ENCODE measurements around the gene SLC51B.
"Not testable (repeated sequence)": the region's sequence is repeated elsewhere in the genome, so short reads cannot be mapped to it uniquely, and the experiment has no call there.

Gene SLC51B

GRCh38 chr15:65044724-65045481, at the start of gene SLC51B:
TSS of gene SLC51B (plus strand) at chr15:65045387. CDS start at chr15:65050005, 4,618 bp downstream.
- no peak for DNase-seq (ENCODE audit: low read depth in 2 of 2)

- DNase-seq (ENCODE audit: low read depth in 2 of 2), result no peak
Observed at GRCh38 chr15:64997066-64997465, 48.1 kb upstream of the SLC51B start.

- DNase-seq (ENCODE audit: low read depth in 2 of 2), result no peak
Observed at GRCh38 chr15:64997745-64998375, 47.3 kb upstream of the SLC51B start.

GRCh38 chr15:65004993-65005392, 40.2 kb upstream of the SLC51B start:
- no peak for DNase-seq (ENCODE audit: low read depth in 2 of 2)

- DNase-seq (ENCODE audit: low read depth in 2 of 2), result no peak
Observed at GRCh38 chr15:65006876-65007275, 38.3 kb upstream of the SLC51B start.

- no peak for DNase-seq (ENCODE audit: low read depth in 2 of 2)
Observed at GRCh38 chr15:65008983-65009382, 36.2 kb upstream of the SLC51B start.

DNA sequence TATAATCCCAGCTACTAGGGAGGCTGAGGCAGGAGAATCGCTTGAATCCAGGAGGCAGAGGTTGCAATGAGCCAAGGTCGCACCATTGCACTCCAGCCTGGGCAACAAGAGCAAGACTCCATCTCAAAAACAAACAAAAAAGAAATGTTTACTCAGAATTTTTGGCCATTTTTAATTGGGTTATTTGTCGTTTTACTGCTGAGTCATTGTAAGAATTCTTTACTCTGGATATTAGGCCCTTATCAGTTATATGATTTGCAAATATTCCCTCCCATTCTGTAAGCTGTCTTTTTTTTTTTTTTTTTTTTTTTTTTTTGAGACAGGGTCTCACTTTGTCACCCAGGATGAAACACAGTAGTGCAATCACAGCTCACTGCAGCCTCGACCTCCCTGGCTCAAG, 34.0 kb upstream of the SLC51B start:
- not testable (repeated sequence) for DNase-seq (ENCODE audit: low read depth in 2 of 2)

GRCh38 chr15:65020419-65020818, 24.8 kb upstream of the SLC51B start:
- no peak for DNase-seq (ENCODE audit: low read depth in 2 of 2)

- DNase-seq (ENCODE audit: low read depth in 2 of 2), result no peak
Observed at GRCh38 chr15:65021488-65021887, 23.7 kb upstream of the SLC51B start.

DNA sequence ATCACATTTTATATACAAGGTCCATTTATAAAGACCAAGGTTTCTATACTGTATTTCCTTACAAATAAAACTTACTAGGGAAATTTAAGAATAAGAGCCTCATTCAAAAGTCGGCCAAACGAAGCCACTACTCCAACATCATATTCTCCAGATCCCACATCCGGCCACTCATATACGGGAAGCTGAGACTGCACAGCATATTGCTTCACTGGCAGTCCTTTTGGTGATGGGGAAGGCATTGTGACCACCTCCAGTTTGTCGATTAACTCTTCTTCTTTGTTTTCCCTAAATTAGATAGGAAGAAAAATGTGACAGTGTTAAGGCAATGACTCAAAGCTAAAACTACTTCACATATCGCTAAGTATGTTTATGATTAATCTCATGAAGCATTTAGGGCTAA, 18.4 kb upstream of the SLC51B start:
- no peak for DNase-seq (ENCODE audit: low read depth in 2 of 2)

- no peak for DNase-seq (ENCODE audit: low read depth in 2 of 2)
Observed at GRCh38 chr15:65027593-65027992, 17.6 kb upstream of the SLC51B start.

DNA sequence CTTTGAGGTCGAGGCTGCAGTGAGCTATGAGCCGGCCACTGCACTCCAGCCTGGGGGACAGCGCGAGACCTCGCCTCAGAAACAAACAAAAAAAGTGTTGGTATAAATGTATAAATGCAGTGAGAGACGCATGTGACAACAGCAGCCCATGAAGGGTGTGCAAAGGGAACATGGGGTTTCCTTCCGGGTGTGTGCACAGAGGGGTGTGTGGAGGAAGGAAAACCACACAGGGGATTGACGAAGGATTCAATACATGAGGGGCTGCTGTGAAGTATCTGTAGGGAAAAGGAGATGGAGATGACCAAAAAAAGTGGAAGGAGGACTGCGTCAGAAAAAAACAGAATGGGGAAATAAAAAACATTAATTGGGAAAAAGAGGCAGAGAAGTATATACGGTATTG, 16.8 kb upstream of the SLC51B start:
- no peak for DNase-seq (ENCODE audit: low read depth in 2 of 2)

DNA sequence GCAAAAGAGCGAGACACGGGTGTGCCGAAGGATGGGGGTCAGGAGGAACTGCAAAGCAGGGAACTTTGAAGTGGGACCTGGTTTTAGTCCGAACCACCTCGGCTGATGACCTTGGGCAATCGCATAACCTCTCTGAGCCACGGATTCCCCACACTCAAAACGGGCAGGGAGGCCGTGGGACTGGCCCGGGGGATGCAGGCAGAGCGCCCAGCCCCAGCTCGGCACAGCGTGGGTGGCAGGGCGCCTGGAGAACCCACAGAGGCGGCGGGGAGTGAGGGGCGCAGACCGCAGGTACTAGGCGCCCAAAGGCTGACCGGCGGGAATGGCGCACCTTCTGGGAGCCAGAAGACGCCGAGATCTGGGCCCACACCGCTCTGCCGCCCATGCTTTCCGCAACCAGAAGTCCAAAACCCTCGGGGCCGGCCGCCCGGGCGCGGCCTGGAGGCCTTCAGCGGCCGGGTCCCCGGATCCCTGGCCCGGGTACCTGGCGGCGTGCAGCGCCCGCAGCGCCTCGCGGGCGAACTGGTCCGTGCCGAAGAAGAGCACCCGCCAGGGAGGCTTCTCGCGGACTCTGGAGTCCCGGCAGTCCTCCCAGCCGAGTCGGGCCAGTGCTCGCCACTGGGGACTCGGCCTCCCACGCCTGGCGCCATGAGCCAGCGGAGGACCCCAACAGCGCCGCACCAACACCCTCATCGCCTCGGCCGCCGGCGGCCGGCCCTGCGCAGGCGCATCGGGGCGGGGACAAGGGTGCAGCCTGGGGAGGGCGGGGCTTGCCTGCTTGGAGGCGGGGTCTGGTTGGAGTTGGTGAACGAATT, 16.1 kb upstream of the SLC51B start, which contains the start of gene MTFMT:
Gene MTFMT, minus strand, starts transcription at position 719 of the 815 bp plus-strand sequence. Its CDS starts 26 bp downstream, at position 693.
- peak; percentile 89 to 90 for DNase-seq (ENCODE audit: low read depth in 2 of 2)

DNA sequence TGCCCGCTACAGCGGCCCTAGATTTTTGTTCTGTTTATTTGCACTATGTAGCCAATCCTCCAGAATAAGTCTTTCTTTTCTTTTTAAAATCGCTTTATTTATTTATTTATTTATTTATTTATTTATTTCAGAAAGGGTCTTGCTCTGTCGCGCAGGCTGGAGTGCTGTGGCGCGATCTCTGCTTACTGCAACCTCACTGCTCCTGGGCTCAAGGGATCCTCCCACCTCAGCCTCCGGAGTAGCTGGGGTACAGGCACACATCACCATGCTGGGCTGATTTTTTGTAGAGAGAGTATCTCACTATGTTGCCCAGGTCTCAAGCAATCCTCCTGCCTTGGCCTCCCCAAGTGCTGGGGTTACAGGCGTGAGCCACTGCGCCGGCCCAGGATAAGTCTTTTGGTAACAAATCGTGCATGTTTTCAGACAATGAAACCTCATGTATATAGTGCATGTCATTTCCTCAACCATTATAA, 15.4 kb upstream of the SLC51B start:
- no peak for DNase-seq (ENCODE audit: low read depth in 2 of 2)

GRCh38 chr15:65032801-65033537, 12.2 kb upstream of the SLC51B start:
- peak in 1 of 2 donors; percentile 11 for DNase-seq (ENCODE audit: low read depth in 2 of 2)

DNA sequence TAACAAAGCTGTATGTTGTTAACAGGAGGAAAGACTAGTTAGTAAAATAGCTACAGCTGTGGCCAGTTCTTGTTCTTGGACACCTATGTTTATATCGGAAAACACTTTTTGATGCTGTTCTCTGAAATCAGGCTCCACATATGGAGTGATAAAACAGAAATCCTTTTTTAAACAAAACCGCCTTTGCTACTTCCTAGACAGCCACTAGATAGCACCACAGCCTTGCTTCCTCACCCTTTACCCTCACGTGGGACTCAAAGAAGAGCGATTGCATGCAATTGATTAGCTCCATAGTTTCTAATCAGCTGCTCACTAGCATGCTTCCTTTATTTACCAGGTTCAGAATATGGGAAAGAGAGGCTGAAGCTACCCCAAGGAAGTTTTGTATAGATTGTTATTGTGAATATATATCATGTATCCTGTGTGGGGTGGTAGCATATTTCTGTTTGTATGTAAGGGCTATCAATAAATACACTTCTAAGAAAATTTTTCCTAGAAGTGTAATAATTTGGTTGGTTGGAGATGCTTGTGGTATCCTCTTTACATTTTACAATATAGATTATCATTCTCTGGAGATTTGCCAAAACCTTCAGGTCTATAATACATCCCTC, 11.4 kb upstream of the SLC51B start:
- DNase-seq (ENCODE audit: low read depth in 2 of 2), result no peak

GRCh38 chr15:65034719-65035118, 10.5 kb upstream of the SLC51B start:
- no peak for DNase-seq (ENCODE audit: low read depth in 2 of 2)

GRCh38 chr15:65037309-65037708, 7.9 kb upstream of the SLC51B start:
- no peak for DNase-seq (ENCODE audit: low read depth in 2 of 2)

DNA sequence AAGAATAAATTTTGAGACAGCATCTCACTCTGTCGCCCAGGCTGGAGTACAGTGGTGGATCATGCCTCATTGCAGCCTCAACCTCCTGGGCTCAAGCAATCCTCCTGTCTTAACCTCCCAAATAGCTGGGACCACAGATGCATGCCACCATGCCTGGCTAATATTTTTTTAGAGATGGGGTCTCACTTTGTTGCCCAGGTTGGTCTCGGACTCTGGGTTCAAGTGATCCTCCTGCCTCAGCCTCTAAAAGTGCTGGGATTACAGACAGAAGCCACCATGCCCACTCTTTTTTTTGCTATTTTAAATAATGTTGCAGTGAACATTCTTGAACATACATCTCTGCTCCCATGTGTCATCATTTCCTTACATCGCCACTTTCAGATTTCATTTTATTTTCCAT, 6.8 kb upstream of the SLC51B start:
- DNase-seq (ENCODE audit: low read depth in 2 of 2), result no peak

DNA sequence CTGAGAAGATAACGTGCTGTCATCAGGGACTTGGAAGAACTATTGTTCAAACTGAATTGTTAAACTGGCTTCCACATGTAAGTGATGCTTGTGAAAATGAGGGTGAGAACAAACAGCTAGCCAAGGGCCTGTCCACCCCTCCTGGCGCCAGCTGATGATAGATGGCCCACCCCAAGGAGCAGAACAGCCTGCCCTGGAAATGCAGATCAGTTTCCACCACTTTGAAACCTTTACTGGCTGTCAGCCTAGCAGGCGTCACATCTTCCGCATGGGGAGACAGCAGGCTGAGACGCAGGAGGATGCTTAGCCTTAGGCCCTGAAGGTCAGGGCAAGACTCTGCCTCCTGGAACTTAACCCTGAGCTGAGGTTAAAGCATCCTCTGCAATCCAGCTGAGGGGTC, 6.4 kb upstream of the SLC51B start:
- DNase-seq (ENCODE audit: low read depth in 2 of 2), result no peak

GRCh38 chr15:65040461-65040860, 4.7 kb upstream of the SLC51B start:
- no peak for DNase-seq (ENCODE audit: low read depth in 2 of 2)
